Right atrium auricular region (tissue), 2 donors: ENCODE data around the gene ADM5. TPM values are rescaled to one million over a fixed set of nuclear protein-coding genes. Genes with fewer than 3 reads are reported as not detected.
"Not testable (repeated sequence)": the region's sequence is repeated elsewhere in the genome, so short reads cannot be mapped to it uniquely, and the experiment has no call there.

Experiments
- DNase-seq: peaks from one replicate; pipeline ENCODE4 v3.0.0-alpha.2; 2019; ENCODE audit warnings: low spot score
- H3K27ac ChIP-seq, 2 donors: fragments of 200-600 bp; sonication (generic); 1 replicate in 1 of 2; 2 replicates in 1 of 2; pipeline ENCODE4 v1.5.1; 2016 to 2019
- H3K27me3 ChIP-seq, 2 donors: fragments of 200-600 bp; sonication (generic); one replicate each; pipeline versions ENCODE4 v1.5.1 to v1.6.0; 2017 to 2019
- H3K36me3 ChIP-seq: fragments of 200-600 bp; sonication (generic); one replicate; pipeline ENCODE4 v1.5.1; 2016
- H3K4me1 ChIP-seq, 2 donors: fragments of 200-600 bp; sonication (generic); one replicate each; pipeline versions ENCODE4 v1.5.1 to v1.6.0; 2017 to 2019
- H3K4me3 ChIP-seq, 2 donors: fragments of 200-600 bp; sonication (generic); 1 replicate in 1 of 2; 2 replicates in 1 of 2; pipeline ENCODE4 v1.5.1; 2017 to 2019; ENCODE audit warnings: mild to moderate bottlenecking in 1 of 2, moderate library complexity in 1 of 2
- H3K9me3 ChIP-seq, 2 donors: fragments of 200-600 bp; sonication (generic); one replicate each; pipeline ENCODE4 v1.5.1; 2019
- total RNA-seq, 2 donors: library from RNA; depleted of rRNA; stranded (reverse); fragments of >200 nt; gene quantifications; one replicate each; pipeline ENCODE4 v1.1.0, GENCODE V29; 2016
- TF ChIP-seq, protein P1 (sequence below), 2 donors: fragments of 200-600 bp; sonication (generic); IDR thresholded peaks; one replicate each; pipeline ENCODE4 v1.5.1; 2019; ENCODE audit warnings: antibody characterized with exemption in 2 of 2

Gene ADM5
- total RNA-seq, 2 donors from 2014 or later: 0.43 TPM; not detected in 1

DNA sequence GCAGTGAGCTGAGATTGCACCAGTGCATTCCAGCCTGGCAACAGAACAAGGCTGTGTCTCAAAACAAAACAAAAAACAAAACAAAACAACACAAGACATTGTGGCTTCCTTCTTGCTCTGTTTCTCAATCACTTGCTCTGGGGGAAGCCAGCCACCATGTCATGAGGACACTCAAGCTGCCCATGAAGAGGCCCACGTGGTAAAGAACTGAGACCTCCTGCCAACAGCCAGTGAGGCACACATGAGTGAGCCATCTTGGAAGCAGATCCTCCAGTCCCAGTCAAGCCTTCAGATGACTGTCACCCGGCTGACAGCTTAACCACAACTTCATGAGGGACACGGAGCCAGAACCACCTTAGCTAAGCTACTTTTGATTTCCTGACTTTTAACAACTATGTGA, 26.8 kb downstream of the ADM5 start:
- Histone ChIP-seq H3K27ac (no peak overlapping the region), H3K27me3 (no peaks in the 10 kb centered on the region), H3K36me3 (no peaks in the 10 kb centered on the region), H3K9me3 (no peaks in the 10 kb centered on the region), H3K4me3 (no peak overlapping the region), H3K4me1 (no peaks in the 10 kb centered on the region)
- TF ChIP-seq, protein P1, sequence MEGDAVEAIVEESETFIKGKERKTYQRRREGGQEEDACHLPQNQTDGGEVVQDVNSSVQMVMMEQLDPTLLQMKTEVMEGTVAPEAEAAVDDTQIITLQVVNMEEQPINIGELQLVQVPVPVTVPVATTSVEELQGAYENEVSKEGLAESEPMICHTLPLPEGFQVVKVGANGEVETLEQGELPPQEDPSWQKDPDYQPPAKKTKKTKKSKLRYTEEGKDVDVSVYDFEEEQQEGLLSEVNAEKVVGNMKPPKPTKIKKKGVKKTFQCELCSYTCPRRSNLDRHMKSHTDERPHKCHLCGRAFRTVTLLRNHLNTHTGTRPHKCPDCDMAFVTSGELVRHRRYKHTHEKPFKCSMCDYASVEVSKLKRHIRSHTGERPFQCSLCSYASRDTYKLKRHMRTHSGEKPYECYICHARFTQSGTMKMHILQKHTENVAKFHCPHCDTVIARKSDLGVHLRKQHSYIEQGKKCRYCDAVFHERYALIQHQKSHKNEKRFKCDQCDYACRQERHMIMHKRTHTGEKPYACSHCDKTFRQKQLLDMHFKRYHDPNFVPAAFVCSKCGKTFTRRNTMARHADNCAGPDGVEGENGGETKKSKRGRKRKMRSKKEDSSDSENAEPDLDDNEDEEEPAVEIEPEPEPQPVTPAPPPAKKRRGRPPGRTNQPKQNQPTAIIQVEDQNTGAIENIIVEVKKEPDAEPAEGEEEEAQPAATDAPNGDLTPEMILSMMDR (IDR thresholded peaks at IDR 0.05): no peak
- no peak for DNase-seq

DNA sequence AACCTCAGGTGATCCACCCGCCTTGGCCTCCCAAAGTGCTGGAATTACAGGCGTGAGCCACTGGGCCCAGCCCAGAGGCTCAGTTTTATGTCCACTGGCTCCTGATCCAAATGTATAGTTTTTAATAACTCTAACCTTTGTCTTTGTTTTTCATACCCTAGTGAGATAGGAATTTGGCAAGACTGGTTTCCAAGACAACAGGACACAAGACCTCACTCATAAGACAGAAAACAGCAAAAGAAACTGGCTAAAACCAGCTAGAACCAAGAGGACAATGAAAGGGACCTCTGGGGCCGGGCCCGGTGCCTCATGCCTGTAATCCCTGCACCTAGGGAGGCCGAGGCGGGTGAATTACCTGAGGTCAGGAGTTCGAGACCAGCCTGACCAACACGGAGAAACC, 29.1 kb downstream of the ADM5 start:
- Histone ChIP-seq H3K27ac (no peak overlapping the region), H3K4me3 (no peak overlapping the region)

DNA sequence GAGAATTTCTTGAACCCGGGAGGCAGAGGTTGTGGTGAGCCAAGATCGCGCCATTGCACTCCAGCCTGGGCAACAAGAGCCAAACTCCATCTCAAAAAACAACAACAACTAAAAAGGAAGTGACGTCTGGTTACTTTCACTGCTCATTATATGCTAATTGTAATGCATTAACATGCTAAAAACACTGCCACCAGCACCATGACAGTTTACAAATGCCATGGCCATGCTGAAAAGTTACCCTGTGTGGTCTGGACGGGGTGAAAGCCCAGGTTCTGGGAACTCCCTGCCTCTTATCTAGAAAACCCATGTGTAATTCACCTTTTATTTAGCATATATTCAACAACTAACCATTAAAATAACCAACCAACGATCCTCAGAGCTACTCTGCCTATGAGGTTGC, 29.6 kb downstream of the ADM5 start:
- H3K9me3 ChIP-seq: no peaks in the 10 kb centered on the region
- no peak for DNase-seq
- H3K27me3 ChIP-seq: no peaks in the 10 kb centered on the region
- TF ChIP-seq, protein P1 (IDR thresholded peaks at IDR 0.05): no peak
- H3K36me3 ChIP-seq: no peaks in the 10 kb centered on the region
- H3K27ac ChIP-seq: no peak overlapping the region
- H3K4me3 ChIP-seq: no peak overlapping the region
- no peaks in the 10 kb centered on the region for H3K4me1 ChIP-seq

More for the DNA sequence above, 29.1 kb downstream of the ADM5 start:
- no peaks in the 10 kb centered on the region for H3K27me3 ChIP-seq
- no peaks in the 10 kb centered on the region for H3K9me3 ChIP-seq
- DNase-seq: no peak
- no peaks in the 10 kb centered on the region for H3K36me3 ChIP-seq
- TF ChIP-seq, protein P1 (IDR thresholded peaks at IDR 0.05): no peak
- no peaks in the 10 kb centered on the region for H3K4me1 ChIP-seq

DNA sequence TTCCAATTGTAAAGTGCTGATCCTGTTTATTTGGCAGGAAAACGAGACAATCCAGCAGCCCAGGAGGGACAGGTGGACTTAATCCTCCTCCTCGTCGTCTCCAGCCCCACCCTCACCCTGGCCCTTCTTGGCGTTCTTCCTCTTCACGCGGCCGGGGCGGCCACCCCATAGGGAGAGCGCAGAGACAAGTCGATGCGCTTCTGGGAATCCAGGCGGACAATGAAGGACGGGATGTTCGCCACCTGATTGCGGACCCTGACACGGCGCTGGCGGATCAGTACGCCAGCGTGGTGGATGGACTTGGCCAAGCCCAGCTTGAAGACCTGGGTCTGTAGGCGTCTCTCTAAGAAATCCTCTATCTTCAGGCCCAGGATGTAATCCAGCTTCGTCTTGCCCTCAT, 30.0 kb downstream of the ADM5 start:
- H3K27ac ChIP-seq, H3K9me3 ChIP-seq, H3K36me3 ChIP-seq, H3K27me3 ChIP-seq, H3K4me3 ChIP-seq, DNase-seq, H3K4me1 ChIP-seq: not testable (repeated sequence)

GRCh38 chr19:49727217-49728030, 38.0 kb downstream of the ADM5 start:
- peak; percentile 80 for DNase-seq
- Histone ChIP-seq H3K4me3 (no peak overlapping the region), H3K9me3 (no peaks in the 10 kb centered on the region), H3K36me3 (no peaks in the 10 kb centered on the region), H3K4me1 (peaks cover 0 to 10% of the 10 kb centered on the region in 2 donors), H3K27ac (peak overlapping the region; percentile 35 to 67), H3K27me3 (no peaks in the 10 kb centered on the region)
- TF ChIP-seq, protein P1 (IDR thresholded peaks at IDR 0.05): no peak

DNA sequence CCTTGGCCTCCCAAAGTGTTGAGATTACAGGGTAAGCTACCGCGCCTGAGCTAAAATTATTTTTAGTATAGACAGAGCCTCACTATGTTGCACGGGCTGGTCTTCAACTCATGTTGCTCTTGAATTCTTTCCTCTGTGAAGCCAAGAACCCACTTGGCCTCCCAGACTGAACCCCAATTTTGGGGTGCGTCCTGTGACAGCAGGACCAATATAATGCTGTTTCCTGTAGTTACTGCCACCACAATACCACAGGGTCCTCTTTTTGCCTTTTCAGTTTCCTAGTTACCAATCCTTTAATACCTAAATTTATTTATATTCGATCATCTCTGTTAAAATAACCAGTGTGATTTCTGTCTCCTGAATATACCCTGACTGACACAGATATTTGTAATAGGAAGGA, 40.8 kb downstream of the ADM5 start:
- Histone ChIP-seq H3K9me3 (no peaks in the 10 kb centered on the region), H3K4me3 (no peak overlapping the region), H3K27ac (no peak overlapping the region), H3K36me3 (no peaks in the 10 kb centered on the region), H3K27me3 (no peaks in the 10 kb centered on the region), H3K4me1 (peaks cover 0 to 10% of the 10 kb centered on the region in 2 donors)
- DNase-seq: no peak
- TF ChIP-seq, protein P1 (IDR thresholded peaks at IDR 0.05): no peak
